ENCODE results near the gene SNAPC4.

Gene SNAPC4

GRCh38 chr9:136358888-136359287 is 41.1 kb downstream of the SNAPC4 start:
- no peaks in the 10 kb centered on the region for H3K27me3 Mint-ChIP-seq (ENCODE audit: low read depth, poor library complexity)
- DNase-seq: no peak
- H3K4me3 Mint-ChIP-seq: no peak overlapping the region
- no peak for TF ChIP-seq CTCF (IDR thresholded peaks at IDR 0.05)
- H3K27ac Mint-ChIP-seq: no peak overlapping the region
- no peaks in the 10 kb centered on the region for H3K36me3 Mint-ChIP-seq (ENCODE audit: low read depth)
- no peaks in the 10 kb centered on the region for H3K9me3 Mint-ChIP-seq
- H3K4me1 Mint-ChIP-seq: peaks cover 19% of the 10 kb centered on the region

GRCh38 chr9:136358016-136358415 is 42.0 kb downstream of the SNAPC4 start:
- H3K4me1 Mint-ChIP-seq: peaks cover 19% of the 10 kb centered on the region
- no peak overlapping the region for H3K4me3 Mint-ChIP-seq
- TF ChIP-seq CTCF (IDR thresholded peaks at IDR 0.05): no peak
- no peak for DNase-seq
- no peak overlapping the region for H3K27ac Mint-ChIP-seq
- no peaks in the 10 kb centered on the region for H3K27me3 Mint-ChIP-seq (ENCODE audit: low read depth, poor library complexity)
- no peaks in the 10 kb centered on the region for H3K9me3 Mint-ChIP-seq
- no peaks in the 10 kb centered on the region for H3K36me3 Mint-ChIP-seq (ENCODE audit: low read depth)

- DNase-seq: no peak
- H3K27ac Mint-ChIP-seq: no peak overlapping the region
- H3K27me3 Mint-ChIP-seq (ENCODE audit: low read depth, poor library complexity): no peaks in the 10 kb centered on the region
- H3K9me3 Mint-ChIP-seq: no peaks in the 10 kb centered on the region
- peaks cover 14% of the 10 kb centered on the region for H3K4me1 Mint-ChIP-seq
- no peak for TF ChIP-seq CTCF (IDR thresholded peaks at IDR 0.05)
- no peaks in the 10 kb centered on the region for H3K36me3 Mint-ChIP-seq (ENCODE audit: low read depth)
- H3K4me3 Mint-ChIP-seq: no peak overlapping the region
Measured at GRCh38 chr9:136357202-136357725, 42.7 kb downstream of the SNAPC4 start.

- no peaks in the 10 kb centered on the region for H3K27me3 Mint-ChIP-seq (ENCODE audit: low read depth, poor library complexity)
- no peak overlapping the region for H3K4me3 Mint-ChIP-seq
- peaks cover 12% of the 10 kb centered on the region for H3K4me1 Mint-ChIP-seq
- no peaks in the 10 kb centered on the region for H3K36me3 Mint-ChIP-seq (ENCODE audit: low read depth)
- no peak for TF ChIP-seq CTCF (IDR thresholded peaks at IDR 0.05)
- DNase-seq: no peak
- H3K27ac Mint-ChIP-seq: peak overlapping the region; percentile 81
- H3K9me3 Mint-ChIP-seq: no peaks in the 10 kb centered on the region
Measured at GRCh38 chr9:136355616-136356557, 44.1 kb downstream of the SNAPC4 start.

GRCh38 chr9:136354592-136355085 is 45.3 kb downstream of the SNAPC4 start:
- H3K4me1 Mint-ChIP-seq: peaks cover 9% of the 10 kb centered on the region
- H3K27me3 Mint-ChIP-seq (ENCODE audit: low read depth, poor library complexity): no peaks in the 10 kb centered on the region
- no peak overlapping the region for H3K27ac Mint-ChIP-seq
- H3K36me3 Mint-ChIP-seq (ENCODE audit: low read depth): no peaks in the 10 kb centered on the region
- no peak for TF ChIP-seq CTCF (IDR thresholded peaks at IDR 0.05)
- H3K9me3 Mint-ChIP-seq: no peaks in the 10 kb centered on the region
- H3K4me3 Mint-ChIP-seq: no peak overlapping the region
- no peak for DNase-seq
